Measurements from ENCODE around the gene TNFRSF11A.

Gene TNFRSF11A

GRCh38 chr18:62384610-62385097 lies 59.5 kb downstream of the TNFRSF11A start:
- DNase-seq = no peak

GRCh38 chr18:62386091-62386490 lies 61.0 kb downstream of the TNFRSF11A start:
- DNase-seq = no peak

DNA sequence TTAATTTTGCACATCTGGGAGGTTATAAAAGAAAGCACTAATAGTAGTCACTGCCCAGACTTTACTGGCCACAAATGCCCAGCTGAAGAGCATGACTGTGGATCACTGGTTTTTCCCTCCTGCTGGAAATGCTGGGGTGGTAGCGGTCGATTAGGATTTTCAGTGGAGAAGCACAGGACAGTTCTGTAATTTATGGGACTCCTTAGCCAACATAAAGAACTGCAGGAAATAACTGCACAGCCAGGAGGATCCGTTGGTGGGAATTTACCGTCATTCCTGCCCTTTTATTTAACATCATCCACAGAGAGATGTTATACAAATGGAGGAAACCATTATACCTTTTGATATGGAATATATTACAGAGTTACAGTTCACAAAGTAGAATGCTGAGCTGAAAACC lies 61.5 kb downstream of the TNFRSF11A start:
- no peak for DNase-seq

DNA sequence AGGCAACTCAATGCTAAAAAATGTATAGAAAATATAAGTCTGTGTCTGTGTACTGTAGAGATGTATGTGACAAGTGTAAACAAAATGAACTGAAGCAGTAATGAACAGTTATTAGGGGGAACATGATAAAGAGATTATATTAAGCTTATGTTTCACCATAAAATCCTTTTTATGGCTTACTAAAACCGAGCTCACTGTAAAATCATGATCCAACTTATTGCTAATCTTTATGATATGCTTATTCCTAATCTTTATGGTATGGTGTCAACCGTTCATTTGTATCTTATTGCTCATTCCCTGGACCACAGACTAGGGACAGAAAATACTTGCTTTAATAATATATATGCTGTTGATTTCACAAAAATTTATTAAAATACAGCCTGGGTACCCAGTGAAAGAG lies 62.1 kb downstream of the TNFRSF11A start:
- no peak for DNase-seq

DNA sequence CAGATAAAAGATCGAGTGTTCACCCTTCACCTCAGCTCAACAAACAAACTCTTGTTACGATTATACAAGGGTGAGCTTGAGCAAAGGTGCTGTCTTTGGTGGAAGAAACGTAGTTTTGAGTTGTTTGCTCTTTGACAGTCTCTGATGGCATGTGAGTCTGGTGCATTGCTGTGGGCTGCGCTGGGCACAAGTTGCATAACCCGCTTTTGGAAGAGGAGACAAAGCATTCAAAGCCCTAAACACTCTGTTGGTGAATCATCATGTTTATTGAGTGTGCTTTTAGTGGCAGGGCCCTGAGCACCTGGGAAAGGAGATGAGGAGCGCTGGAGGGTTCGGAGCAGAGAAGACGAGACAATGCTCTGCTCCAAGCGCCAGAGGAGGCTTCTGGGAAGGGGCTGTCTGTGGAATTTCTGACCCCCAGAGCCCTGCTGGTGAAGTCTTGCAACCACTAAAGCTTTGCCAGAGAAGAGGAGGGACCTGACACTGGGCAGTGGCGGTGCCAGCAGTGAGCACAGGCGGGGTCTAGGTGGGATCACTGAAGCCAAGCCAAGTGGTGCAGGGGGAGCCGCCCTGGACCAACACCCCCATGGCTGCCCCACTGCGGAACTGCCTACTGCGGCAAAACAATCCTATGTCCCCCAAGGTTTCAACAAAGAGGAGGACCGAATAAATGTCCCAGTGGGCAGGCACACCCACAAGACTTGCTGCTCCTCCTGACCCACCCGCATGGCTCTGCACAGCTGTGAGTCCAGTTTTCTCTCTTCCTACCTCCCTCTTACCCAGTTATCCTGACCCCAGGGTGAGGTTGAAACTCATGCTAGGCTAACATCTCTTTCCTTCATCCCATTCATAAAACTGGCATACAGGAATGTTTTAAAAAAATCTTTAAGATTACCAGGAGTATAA lies 64.0 kb downstream of the TNFRSF11A start:
- DNase-seq = no peak

GRCh38 chr18:62389761-62390481 lies 64.8 kb downstream of the TNFRSF11A start:
- no peak for DNase-seq

- DNase-seq = no peak
Measured at GRCh38 chr18:62394006-62394763, 69.1 kb downstream of the TNFRSF11A start.

GRCh38 chr18:62396381-62396780 lies 71.3 kb downstream of the TNFRSF11A start:
- DNase-seq = no peak

DNA sequence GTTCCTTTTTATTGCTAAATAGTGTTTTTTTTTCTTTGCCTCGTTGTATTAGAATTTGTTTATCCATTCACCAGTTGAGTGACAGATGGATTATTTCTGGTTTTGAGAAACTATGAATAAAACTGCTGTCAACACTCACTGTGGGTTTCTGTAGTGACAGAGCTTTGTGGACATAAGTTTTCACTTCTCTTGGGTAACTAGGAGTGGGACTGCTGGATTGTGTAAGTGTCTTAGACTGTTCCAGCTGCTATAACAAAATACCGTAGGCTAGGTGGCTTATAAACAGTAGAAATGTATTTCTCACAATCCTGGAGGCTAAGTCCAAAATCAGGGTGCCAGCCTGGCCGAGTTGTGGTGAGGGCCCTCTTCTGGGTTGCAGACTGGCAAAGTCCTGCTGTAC lies 71.9 kb downstream of the TNFRSF11A start:
- DNase-seq = no peak

DNA sequence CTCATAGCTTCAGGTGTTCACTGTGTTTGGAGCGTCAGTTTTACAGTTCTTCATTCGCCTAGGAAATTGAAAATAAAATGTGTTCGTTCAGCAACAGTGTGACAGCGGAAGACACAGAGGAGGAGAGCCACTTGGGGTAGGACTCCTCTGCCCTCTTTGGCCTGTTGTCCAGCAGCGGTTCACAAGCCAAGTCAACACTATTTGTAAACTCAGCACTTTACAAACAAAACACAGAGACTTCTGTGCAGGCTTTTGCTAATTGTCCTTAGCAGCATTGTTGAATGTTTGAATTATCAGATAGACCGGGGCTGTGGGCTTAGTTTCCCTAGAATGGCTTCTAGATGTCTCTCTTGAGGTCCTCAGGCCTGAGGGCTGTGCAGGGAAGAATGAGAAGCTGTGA lies 73.2 kb downstream of the TNFRSF11A start:
- no peak for DNase-seq

DNA sequence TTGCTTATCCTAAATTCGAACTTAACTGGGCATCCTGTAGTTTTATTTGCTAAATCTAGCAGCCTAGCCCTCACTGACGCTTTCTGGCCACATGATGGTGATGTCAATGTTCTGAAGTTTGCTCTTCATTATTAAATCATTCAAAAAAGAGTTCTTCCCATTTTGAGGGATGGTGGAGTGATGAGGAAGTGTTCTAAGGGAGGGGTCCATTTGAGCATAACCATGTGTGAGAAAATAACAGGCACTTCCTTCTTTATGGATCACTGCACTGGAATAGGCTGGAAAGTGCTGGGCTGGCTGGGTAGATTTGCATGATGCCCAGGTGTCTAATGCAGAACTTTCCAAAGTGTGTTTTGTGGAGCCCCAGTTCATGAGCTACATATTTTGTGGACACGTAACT lies 74.2 kb downstream of the TNFRSF11A start:
- no peak for DNase-seq

DNA sequence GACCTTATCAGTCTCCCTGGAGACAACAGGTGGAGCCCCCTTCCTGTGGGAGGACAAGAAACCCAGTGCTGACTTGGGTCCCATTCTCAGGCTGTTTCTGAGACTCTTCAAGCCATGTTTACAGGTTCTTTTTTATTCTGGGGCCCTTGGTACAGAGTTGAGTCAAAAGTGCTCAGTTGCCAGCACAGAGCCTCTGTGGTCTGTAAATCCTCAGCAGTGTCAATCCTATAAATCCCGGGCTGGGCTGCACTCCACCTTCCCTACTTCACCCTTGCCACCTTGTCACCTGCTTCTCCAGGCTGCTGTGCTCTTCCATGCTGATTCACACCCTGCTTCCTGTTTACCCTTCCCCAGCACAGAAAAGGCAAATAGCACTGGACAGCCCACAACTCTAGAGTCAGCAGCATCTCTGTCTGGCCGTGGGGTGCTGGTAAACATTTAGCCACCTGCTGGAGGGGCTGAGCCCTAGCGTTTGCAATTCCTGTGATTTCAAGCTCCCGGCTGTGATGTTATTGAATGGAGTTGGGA lies 74.7 kb downstream of the TNFRSF11A start:
- no peak for DNase-seq

DNA sequence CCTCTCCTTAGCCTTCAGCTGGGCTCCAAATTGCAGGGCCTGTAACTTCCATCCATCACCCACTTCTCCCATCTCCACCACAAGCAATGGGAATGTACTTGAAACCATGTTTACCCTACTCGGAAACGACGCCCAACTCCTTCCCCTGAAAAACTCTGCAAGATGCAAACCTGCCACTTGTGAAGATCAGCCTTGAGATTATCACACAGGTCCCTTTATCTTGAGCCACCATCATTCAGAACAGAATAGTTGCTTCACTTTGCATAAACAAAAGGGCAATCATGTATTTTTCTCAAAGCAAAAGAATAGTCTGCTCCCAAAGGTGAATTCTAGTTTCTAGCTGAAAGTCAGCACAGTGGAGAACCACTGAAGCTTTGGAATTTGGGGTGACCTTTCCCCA lies 75.8 kb downstream of the TNFRSF11A start:
- no peak for DNase-seq

DNA sequence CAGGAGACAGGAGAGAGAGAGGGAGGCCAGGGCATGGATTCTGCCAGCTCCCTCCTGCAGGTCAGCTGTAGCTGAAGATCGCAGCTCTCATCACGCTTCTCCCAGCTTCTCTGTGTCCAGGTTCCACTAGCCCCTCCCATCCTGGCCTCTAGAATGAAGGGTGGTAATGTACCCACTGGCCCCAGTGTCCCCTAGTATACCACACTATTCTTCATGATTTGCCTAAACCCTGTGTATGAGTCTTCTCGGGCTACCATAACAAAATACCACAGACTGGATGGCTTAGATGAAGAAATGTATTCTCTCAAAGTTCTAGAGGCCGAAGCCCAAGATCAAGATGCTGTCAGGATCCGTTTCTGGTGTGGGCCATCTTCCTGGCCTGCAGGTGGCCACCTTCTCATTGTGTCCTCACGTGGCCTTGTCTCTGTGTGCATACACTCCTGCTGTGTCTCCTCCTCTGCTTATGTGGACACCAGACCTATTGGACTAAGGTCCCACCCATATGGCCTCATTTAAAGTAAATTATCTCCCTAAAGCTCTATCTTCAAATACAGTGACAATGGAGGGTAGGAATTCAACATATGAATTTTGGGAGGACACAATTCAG lies 77.3 kb downstream of the TNFRSF11A start:
- DNase-seq = no peak

- no peak for DNase-seq
Measured at GRCh38 chr18:62403120-62403519, 78.0 kb downstream of the TNFRSF11A start.

- DNase-seq = no peak
Measured at GRCh38 chr18:62404881-62405280, 79.8 kb downstream of the TNFRSF11A start.

GRCh38 chr18:62407660-62408059 lies 82.5 kb downstream of the TNFRSF11A start:
- DNase-seq = no peak

DNA sequence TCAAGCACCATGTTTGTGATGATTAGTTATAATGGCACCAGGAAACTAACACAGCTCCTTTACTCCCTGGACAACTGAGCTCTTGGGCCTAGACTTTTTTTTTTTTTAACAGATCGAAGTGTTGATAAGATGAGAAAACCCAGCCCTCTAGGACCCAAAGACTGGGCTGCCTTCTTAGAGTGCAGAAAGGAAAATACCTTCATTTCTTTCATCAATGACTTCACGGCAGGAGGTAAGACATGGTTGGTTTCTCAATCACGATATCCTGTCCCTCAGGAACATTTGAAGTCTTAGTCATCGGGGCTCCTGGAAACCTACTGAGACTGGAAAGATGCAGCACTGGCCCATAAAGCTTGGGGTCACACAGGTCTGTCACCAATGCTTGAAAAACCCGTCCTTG lies 84.7 kb downstream of the TNFRSF11A start:
- DNase-seq = no peak

DNA sequence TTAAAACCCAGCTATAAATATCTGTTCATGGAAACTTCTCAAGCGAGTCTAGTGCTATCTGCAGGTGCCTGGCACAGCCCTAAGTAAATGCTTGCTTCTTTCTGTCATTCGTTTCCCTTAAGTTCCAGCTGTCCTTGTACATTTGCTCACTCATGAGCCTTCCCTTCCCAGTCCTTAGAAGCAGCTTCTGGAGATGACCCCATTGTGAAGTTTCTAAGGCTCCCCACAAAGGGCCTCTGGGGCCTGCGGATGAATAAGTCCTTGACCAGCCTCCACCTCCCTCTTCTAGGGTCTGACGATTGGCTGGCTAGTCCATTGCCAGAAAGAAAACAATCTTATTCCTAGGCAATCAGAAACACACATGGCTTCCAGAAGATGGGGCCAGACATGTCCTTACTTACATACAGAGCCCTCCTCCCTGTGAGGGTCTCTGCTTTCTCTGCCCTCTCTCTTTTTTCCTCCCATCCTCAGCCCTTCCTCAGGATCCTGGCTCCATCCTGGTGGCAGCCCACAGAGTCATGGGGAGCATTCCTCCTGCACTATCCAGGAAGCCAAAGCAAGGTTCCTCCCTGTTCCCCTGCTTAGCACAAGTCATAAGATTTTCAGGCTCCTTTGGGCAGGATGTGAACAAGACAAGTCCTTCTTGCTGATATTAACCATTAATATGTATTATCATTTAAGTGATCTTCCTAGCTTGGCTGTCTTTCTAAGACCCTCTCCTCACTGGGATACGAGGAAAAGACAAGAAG lies 87.3 kb downstream of the TNFRSF11A start:
- DNase-seq = no peak

- DNase-seq = no peak
Measured at GRCh38 chr18:62413206-62413605, 88.1 kb downstream of the TNFRSF11A start.

- DNase-seq = no peak
Measured at GRCh38 chr18:62418258-62418657, 93.1 kb downstream of the TNFRSF11A start.

- no peak for DNase-seq
Measured at GRCh38 chr18:62420151-62420512, 95.0 kb downstream of the TNFRSF11A start.
